ENCODE measurements around the gene CDKN1A.

GRCh38 chr6:36688739-36689075 lies 10.2 kb downstream of the CDKN1A start:
- TF ChIP-seq CTCF (IDR thresholded peaks at IDR 0.05) (no peak), POLR2A (IDR thresholded peaks at IDR 0.05) (no peak)
